Measurements from ENCODE around the gene CIAO2B.
"Not testable (repeated sequence)": the region's sequence is repeated elsewhere in the genome, so short reads cannot be mapped to it uniquely, and the experiment has no call there.

Gene CIAO2B

GRCh38 chr16:66936889-66937554 is 2.8 kb upstream of the CIAO2B start:
- DNase-seq (ENCODE audit: low spot score), result no peak

- DNase-seq (ENCODE audit: low spot score), result no peak
These were observed 2.3 kb upstream of the CIAO2B start for GRCh38 chr16:66936462-66936861.

- DNase-seq (ENCODE audit: low spot score), result peak; percentile 76
These were observed 1.3 kb upstream of the CIAO2B start, which contains the start of gene CES2 for GRCh38 chr16:66935314-66936011. Gene CES2 (plus strand): TSS chr16:66935516. CDS start chr16:66935636, 120 bp downstream.

GRCh38 chr16:66934839-66935313 is 674 bp upstream of the CIAO2B start:
- not testable (repeated sequence) for DNase-seq (ENCODE audit: low spot score)

GRCh38 chr16:66933776-66934137 is 445 bp downstream of the CIAO2B start:
- DNase-seq (ENCODE audit: low spot score), result peak; percentile 75

DNA sequence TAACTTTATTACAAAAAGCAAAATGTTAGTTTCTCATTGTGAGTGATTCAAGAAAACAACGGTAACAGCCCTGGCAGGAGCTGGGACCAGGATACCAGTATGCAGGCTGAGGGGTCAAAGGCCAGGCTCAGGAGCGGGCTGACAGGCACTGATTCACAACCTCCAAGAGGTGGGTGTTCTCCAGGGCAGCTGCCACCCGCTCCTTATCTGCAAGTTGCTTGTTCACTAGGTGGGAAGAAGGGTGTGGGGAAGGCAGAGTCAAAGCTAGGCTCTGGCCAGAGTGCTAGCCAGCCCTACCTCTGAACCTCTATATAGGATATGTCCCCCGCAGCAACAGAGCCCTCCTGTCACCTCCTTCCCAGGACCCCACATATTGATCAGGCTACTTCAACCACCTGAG is 2.1 kb downstream of the CIAO2B start:
- DNase-seq (ENCODE audit: low spot score), result no peak

DNA sequence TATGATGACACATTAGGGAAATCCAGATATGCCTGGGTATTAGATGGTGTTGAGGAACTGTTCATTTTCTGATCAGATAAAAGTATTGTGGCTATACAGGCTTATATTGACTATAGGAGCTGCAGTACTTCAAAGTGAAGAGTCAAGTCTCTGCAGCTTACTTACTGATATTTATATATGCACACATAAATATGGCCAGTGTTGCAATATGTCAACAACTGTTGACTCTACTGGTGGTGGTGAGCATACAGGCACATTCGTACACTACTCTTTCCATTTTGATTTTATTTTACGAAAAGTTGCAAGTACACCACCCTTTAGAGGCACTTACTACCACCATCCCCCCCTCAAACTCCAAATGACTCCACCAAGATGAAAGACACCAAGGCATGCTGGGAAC is 2.5 kb downstream of the CIAO2B start:
- no peak for DNase-seq (ENCODE audit: low spot score)

GRCh38 chr16:66930189-66930588 is 4.0 kb downstream of the CIAO2B start:
- DNase-seq (ENCODE audit: low spot score), result peak; percentile 82

DNA sequence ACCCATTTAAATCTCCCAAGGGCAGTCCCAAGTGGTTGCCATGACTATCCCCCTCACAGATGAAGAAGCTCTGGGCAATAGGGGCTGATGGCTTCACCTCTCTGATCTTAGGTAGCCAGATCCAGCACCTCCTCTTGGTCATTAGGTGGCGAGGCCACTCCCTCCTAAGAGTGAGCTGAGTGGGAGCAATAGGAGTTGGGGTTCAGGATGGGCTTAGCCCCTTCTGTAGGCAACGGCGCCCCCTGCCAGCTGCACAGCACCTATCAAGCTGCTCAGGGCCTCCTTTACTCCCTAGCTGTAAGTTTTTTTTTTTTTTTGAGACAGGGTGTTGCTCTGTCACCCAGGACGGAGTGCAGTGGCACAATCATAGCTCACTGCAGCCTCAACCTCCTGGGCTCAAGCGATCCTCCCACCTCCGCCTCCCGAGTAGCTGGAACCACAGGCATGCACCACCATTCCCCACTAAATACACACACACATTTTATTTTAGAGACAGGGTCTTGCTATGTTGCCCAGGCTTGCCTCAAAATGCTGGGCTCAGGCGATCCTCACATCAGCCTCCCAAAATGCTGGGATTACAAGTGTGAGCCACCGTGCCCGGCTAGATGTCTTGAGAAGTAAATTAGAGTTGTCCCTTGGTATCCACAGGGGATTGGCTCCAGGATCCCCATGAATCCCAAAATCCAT is 5.4 kb downstream of the CIAO2B start:
- peak; percentile 46 for DNase-seq (ENCODE audit: low spot score)

DNA sequence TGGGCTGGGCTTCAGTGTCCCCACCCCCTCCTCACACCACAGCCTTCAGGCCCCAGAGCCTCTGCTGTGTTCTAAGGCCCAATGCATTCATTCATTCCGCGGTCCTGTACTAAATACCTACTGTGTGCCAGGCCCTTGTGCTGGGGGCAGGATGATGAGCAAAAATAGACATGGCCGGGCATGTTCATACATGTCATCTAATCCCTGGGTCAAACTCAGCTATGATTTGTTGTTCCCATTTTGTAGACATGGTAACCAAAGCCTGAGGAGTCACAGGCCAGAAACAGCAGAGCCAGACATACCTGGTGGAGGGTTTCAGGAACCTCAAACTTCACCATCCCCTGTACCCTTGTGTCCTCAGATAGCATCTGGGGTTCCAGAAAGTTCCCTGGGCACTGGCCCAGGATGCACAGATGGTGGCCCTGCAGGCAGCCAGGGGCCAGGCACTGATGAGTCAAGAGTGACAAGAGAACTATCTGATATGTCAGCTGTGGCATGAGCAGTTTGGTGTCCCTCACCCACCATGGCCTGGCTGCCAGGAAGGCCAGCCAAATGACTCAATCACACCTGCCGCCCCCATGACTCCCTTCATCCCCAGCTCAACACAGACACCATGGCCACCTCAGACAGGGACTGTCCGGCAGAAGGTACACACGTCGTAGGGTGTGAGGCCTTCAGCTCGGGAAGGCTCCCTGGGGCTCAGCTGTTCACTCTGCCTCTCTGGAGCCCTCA is 6.1 kb downstream of the CIAO2B start:
- peak; percentile 55 for DNase-seq (ENCODE audit: low spot score)

DNA sequence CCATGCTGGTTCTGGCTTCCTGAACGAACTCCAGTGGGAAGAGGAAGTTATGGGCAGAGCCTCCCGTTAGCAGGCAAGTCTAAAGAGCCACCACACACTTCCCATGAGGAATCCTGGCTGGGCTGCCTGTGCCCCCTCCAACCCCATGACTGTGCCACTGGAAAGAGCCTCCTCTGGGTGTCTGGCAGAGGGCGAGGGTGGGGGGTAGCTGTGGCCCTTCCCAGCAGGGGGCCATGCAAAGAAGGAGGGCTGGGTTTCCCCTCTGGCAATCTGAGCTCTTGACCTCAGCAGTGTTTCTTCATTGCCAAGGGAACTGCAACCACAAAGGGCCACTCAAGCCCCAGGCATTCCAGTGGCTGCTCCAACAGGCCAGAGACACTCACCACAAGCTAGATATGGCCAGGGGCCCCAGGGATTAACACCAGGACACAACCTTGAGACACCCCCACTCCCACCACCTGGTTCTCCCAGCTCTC is 7.2 kb downstream of the CIAO2B start:
- DNase-seq (ENCODE audit: low spot score), result peak; percentile 36

GRCh38 chr16:66926171-66926947 is 7.8 kb downstream of the CIAO2B start:
- no peak for DNase-seq (ENCODE audit: low spot score)

DNA sequence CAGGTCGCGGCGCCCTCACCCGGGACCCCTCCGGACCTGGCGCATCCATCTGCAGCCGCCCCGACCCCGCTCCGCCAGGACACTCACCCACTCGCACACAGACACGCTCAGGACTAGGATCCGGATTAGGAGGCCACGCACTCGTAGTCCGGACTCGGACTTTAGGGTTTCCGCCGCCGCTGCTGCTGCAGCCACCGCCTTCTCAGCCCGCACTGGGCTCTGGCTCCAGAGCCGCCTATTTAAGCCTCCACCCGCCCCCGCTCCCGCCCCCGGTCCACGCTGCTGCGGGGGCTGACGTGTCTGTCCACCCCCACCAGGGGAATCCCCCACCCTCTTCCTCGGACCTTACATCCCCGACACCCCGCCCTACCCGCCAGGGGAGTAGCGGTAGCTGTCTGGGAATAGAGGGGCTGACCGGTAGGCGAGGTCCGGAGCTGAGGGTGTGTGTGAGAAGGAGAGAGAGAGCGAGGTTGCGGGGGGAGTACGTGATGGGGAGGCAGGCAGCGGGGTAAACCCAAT is 8.8 kb downstream of the CIAO2B start, which contains the start of gene RRAD:
Gene RRAD (minus strand): TSS at position 214 of the 519 bp plus-strand sequence. CDS start 356 bp downstream, outside the sequence.
- no peak for DNase-seq (ENCODE audit: low spot score)

- no peak for DNase-seq (ENCODE audit: low spot score)
These were observed 9.5 kb downstream of the CIAO2B start for GRCh38 chr16:66924527-66925321.

- no peak for DNase-seq (ENCODE audit: low spot score)
These were observed 10.3 kb downstream of the CIAO2B start for GRCh38 chr16:66923866-66924265.

- no peak for DNase-seq (ENCODE audit: low spot score)
These were observed 10.9 kb downstream of the CIAO2B start for GRCh38 chr16:66923247-66923731.

- no peak for DNase-seq (ENCODE audit: low spot score)
These were observed 12.3 kb downstream of the CIAO2B start for GRCh38 chr16:66921729-66922450.

DNA sequence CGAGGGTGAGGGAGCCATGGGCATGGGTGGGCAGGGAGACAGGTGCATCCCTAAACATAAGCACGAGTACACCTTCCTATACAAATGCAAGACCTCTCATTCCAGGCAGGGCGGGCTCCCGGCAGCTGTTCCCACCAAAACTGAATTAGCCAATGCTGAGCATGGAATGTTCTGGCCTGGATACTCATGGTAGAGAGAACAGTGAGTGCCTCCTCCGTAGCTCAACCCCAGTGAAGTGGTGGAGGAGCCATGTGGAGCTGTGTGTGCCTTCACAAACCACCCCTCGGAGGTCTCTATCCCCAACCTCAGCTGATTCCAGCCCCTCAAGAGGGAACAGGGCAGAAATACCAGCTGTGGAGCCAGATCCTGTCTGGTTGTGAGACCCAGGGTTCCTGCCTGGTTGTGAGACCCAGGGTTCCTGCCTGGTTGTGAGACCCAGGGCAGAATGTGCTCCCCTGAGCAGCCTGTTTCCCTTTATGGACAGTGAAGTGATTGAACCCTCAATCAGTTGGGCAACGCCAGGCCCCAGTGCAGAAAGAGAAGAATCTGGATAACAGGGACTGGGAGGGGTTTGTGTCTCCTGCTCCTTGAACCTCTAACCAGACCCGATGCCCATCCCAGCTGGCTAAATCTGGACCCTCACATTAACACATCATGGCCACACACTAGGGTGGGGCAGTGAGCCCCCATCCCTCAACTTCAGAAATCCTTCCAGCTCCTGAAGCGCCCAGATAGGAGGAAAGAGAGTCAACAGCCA is 13.1 kb downstream of the CIAO2B start:
- DNase-seq (ENCODE audit: low spot score), result no peak

DNA sequence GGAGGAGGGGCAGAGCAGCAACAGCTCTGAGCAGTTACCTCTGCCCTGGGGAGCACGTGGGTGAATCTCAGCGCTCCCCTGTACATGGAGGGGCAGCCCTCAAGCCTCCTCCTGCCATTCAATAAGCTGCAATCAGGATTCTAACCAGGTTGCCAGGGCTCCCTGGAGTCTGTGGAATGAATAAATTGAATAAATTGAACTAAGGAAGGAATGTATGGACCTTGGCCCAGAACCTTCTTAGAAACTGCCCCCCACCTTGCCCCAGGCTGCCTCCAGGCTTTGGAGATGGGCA is 14.0 kb downstream of the CIAO2B start:
- DNase-seq (ENCODE audit: low spot score), result no peak

Data from RKO (cell line).